Suprapubic skin (tissue), 4 donors: ENCODE results near the gene INSYN2B.

Source experiments
- CTCF ChIP-seq, 2 donors: fragments of 200-600 bp in 1 of 2; fragments of 450-650 bp in 1 of 2; sonication (generic) in 1 of 2; IDR thresholded peaks; one replicate each; pipeline ENCODE4 v1.5.1; 2016 to 2019; ENCODE audit warnings: antibody characterized with exemption in 2 of 2, mild to moderate bottlenecking in 1 of 2, moderate library complexity in 1 of 2
- EP300 ChIP-seq: sonication (generic); formaldehyde crosslinking; IDR thresholded peaks from one replicate; pipeline ENCODE4 v1.6.1; 2017; ENCODE audit warnings: antibody characterized with exemption
- POLR2A ChIP-seq, 2 donors: fragments of 450-650 bp; IDR thresholded peaks; one replicate each; pipeline ENCODE4 v1.6.1; 2017; ENCODE audit warnings: antibody characterized with exemption in 2 of 2, mild to moderate bottlenecking in 2 of 2, moderate library complexity in 2 of 2
- POLR2AphosphoS5 ChIP-seq, 3 donors: sonication (generic); formaldehyde crosslinking; IDR thresholded peaks; one replicate each; pipeline ENCODE4 v1.6.1; 2017; ENCODE audit warnings: antibody characterized with exemption in 3 of 3

DNA sequence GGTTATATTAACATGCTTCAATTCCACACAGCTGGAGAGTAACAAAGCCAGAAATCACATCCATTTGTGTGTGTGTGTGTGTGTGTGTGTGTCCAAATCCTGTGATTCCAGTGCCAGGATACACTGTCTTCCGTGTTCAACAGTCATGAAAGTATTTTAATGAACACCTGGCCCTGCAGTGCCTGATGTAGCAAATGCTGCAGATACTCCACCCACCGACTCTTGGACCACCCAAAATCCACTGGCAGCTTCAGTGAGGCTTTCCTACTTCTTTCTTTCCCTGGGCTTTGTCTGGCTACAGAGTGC, 13.1 kb upstream of the INSYN2B start:
- no peak for TF ChIP-seq CTCF (IDR thresholded peaks at IDR 0.05)
- TF ChIP-seq POLR2A (IDR thresholded peaks at IDR 0.05): no peak
- TF ChIP-seq POLR2AphosphoS5 (IDR thresholded peaks at IDR 0.05): no peak
- TF ChIP-seq EP300: no peak
